Tibial nerve (tissue), 3 donors: ENCODE measurements around the gene FAM83G.
"Not testable (repeated sequence)": the region's sequence is repeated elsewhere in the genome, so short reads cannot be mapped to it uniquely, and the experiment has no call there.

ENCODE experiments used
- POLR2A ChIP-seq, 2 donors: fragments of 450-650 bp; IDR thresholded peaks; one replicate each; pipeline ENCODE4 v1.6.1; 2017; ENCODE audit warnings: antibody characterized with exemption in 2 of 2, mild to moderate bottlenecking in 2 of 2, moderate library complexity in 2 of 2
- TF ChIP-seq, protein P1 (sequence below), 5 experiments: fragments of 200-600 bp in 3 of 5; fragments of 450-650 bp in 2 of 5; sonication (generic) in 3 of 5; IDR thresholded peaks; one replicate each; pipeline ENCODE4 v1.5.1; 2016 to 2019; ENCODE audit warnings: antibody characterized with exemption in 5 of 5, mild to moderate bottlenecking in 3 of 5, moderate library complexity in 2 of 5

- TF ChIP-seq, protein P1, sequence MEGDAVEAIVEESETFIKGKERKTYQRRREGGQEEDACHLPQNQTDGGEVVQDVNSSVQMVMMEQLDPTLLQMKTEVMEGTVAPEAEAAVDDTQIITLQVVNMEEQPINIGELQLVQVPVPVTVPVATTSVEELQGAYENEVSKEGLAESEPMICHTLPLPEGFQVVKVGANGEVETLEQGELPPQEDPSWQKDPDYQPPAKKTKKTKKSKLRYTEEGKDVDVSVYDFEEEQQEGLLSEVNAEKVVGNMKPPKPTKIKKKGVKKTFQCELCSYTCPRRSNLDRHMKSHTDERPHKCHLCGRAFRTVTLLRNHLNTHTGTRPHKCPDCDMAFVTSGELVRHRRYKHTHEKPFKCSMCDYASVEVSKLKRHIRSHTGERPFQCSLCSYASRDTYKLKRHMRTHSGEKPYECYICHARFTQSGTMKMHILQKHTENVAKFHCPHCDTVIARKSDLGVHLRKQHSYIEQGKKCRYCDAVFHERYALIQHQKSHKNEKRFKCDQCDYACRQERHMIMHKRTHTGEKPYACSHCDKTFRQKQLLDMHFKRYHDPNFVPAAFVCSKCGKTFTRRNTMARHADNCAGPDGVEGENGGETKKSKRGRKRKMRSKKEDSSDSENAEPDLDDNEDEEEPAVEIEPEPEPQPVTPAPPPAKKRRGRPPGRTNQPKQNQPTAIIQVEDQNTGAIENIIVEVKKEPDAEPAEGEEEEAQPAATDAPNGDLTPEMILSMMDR (IDR thresholded peaks at IDR 0.05) = not testable (repeated sequence)
- TF ChIP-seq POLR2A (IDR thresholded peaks at IDR 0.05) = not testable (repeated sequence)
Measured at GRCh38 chr17:19030771-19031449, 26.3 kb upstream of the FAM83G start.
